Measurements from ENCODE around the gene CUX1. TPM values are rescaled to one million over a fixed set of nuclear protein-coding genes. Genes with fewer than 3 reads are reported as not detected.
A peak's percentile ranks its signal among the peaks of the same experiment; 100 is the strongest.

CUX1 gene
- total and polyA plus RNA-seq, 9 donors = 42.2 to 151 (median 126) TPM

- Histone ChIP-seq H3K27me3 (no peaks in the 10 kb centered on the region), H3K36me3 (no peaks in the 10 kb centered on the region), H3K9me3 (no peaks in the 10 kb centered on the region), H3K4me3 (no peak overlapping the region), H3K4me1 (ENCODE audit: insufficient read depth) (no peaks in the 10 kb centered on the region), H3K27ac (no peak overlapping the region)
- 83 to 93% (median 93%) methylated on average over 12 of the region's 12 CpGs for WGBS, 3 donors
- TF ChIP-seq POLR2A (IDR thresholded peaks at IDR 0.05) = no peak
- no peak for TF ChIP-seq EP300 (IDR thresholded peaks at IDR 0.05)
- TF ChIP-seq CTCF (IDR thresholded peaks at IDR 0.05) = no peak
- intact Hi-C loops (cut with DNase I) = no loop called here
- no peak for DNase-seq
Observed at GRCh38 chr7:102018876-102019275, 201.4 kb downstream of the CUX1 start.

GRCh38 chr7:102019461-102019860 lies 202.0 kb downstream of the CUX1 start:
- Histone ChIP-seq H3K4me3 (no peak overlapping the region), H3K4me1 (ENCODE audit: insufficient read depth) (no peaks in the 10 kb centered on the region), H3K36me3 (no peaks in the 10 kb centered on the region), H3K27me3 (no peaks in the 10 kb centered on the region), H3K27ac (no peak overlapping the region), H3K9me3 (no peaks in the 10 kb centered on the region)
- intact Hi-C loops (cut with DNase I) = no loop called here
- no peak for DNase-seq
- no peak for TF ChIP-seq POLR2A (IDR thresholded peaks at IDR 0.05)
- 92 to 94% (median 94%) methylated on average over 7 of the region's 7 CpGs for WGBS, 3 donors

DNA sequence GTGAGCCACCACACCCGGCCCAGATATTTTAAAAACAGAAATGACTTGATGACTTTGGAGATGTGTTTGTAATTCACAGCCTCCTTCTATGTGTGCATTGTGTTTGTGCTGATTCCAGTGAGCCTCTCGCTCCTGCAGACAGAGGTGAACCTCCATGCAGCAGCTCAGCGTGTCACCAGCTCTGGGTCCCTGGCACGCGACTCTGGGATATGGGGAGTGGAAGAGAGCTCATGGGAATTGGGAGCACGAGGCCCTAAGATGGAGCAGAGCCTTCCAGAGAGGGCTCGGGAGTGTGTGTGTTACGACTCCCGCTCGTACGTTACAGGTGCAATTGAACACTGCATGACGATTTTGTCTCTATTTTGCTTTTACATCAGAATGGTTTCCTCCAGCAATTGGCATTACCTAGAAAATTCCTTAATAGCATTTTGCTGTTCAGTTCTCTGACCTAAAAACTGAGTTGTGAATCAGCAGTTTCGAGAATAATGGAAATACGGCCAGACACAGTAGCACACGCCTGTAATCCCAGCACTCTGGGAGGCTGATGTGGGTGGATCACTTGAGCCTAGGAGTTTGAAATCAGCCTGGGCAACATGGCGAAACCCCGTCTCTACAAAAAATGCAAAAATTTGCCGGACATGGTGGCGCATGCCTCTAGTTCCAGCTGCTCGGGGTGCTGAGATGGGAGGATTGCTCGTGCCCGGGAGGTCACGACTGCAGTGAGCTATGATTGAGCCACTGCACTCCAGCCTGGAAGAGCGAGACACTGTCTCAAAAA lies 204.6 kb downstream of the CUX1 start:
- no peak for DNase-seq
- intact Hi-C loops (cut with DNase I) = no loop called here
- H3K27me3 ChIP-seq = no peaks in the 10 kb centered on the region
- 88 to 93% (median 93%) methylated on average over 24 of the region's 24 CpGs for WGBS, 3 donors
- no peaks in the 10 kb centered on the region for H3K4me1 ChIP-seq (ENCODE audit: insufficient read depth)
- TF ChIP-seq CTCF (IDR thresholded peaks at IDR 0.05) (no peak), EP300 (IDR thresholded peaks at IDR 0.05) (no peak), POLR2A (IDR thresholded peaks at IDR 0.05) (no peak)
- H3K9me3 ChIP-seq = no peaks in the 10 kb centered on the region
- H3K36me3 ChIP-seq = no peaks in the 10 kb centered on the region
- no peak overlapping the region for H3K27ac ChIP-seq
- no peak overlapping the region for H3K4me3 ChIP-seq

- Histone ChIP-seq H3K27me3 (no peaks in the 10 kb centered on the region), H3K4me3 (no peak overlapping the region), H3K9me3 (no peaks in the 10 kb centered on the region), H3K36me3 (no peaks in the 10 kb centered on the region), H3K4me1 (ENCODE audit: insufficient read depth) (no peaks in the 10 kb centered on the region), H3K27ac (no peak overlapping the region)
- DNase-seq = peak in 1 of 5 donors; percentile 41
- intact Hi-C loops (cut with DNase I) = no loop called here
- TF ChIP-seq EP300 (IDR thresholded peaks at IDR 0.05) (no peak), CTCF (IDR thresholded peaks at IDR 0.05) (no peak), POLR2A (IDR thresholded peaks at IDR 0.05) (no peak)
- WGBS, 3 donors = 80 to 87% (median 87%) methylated on average over 10 of the region's 10 CpGs
Observed at GRCh38 chr7:102024005-102024768, 206.8 kb downstream of the CUX1 start.

Data from ovary (tissue), 9 donors.